Measurements from ENCODE around the gene TRPM2.

Gene TRPM2

GRCh38 chr21:44442266-44443125, 89.1 kb downstream of the TRPM2 start:
- no peak for DNase-seq (ENCODE audit: low read depth in 2 of 2, low spot score in 1 of 2)

- DNase-seq (ENCODE audit: low read depth in 2 of 2, low spot score in 1 of 2), result no peak
These were observed 90.0 kb downstream of the TRPM2 start for GRCh38 chr21:44443291-44443890.

GRCh38 chr21:44443891-44444285, 90.5 kb downstream of the TRPM2 start:
- DNase-seq (ENCODE audit: low read depth in 2 of 2, low spot score in 1 of 2), result no peak

GRCh38 chr21:44444286-44444931, 91.0 kb downstream of the TRPM2 start:
- DNase-seq (ENCODE audit: low read depth in 2 of 2, low spot score in 1 of 2), result no peak

- DNase-seq (ENCODE audit: low read depth in 2 of 2, low spot score in 1 of 2), result no peak
These were observed 91.9 kb downstream of the TRPM2 start for GRCh38 chr21:44445145-44445812.

- DNase-seq (ENCODE audit: low read depth in 2 of 2, low spot score in 1 of 2), result no peak
These were observed 95.3 kb downstream of the TRPM2 start for GRCh38 chr21:44448651-44449131.

GRCh38 chr21:44449473-44450363, 96.3 kb downstream of the TRPM2 start:
- DNase-seq (ENCODE audit: low read depth in 2 of 2, low spot score in 1 of 2), result no peak

- DNase-seq (ENCODE audit: low read depth in 2 of 2, low spot score in 1 of 2), result no peak
These were observed 97.0 kb downstream of the TRPM2 start for GRCh38 chr21:44450402-44450801.

- no peak for DNase-seq (ENCODE audit: low read depth in 2 of 2, low spot score in 1 of 2)
These were observed 97.6 kb downstream of the TRPM2 start for GRCh38 chr21:44450999-44451398.

- DNase-seq (ENCODE audit: low read depth in 2 of 2, low spot score in 1 of 2), result no peak
These were observed 99.7 kb downstream of the TRPM2 start for GRCh38 chr21:44453120-44453519.

GRCh38 chr21:44454058-44454457, 100.6 kb downstream of the TRPM2 start:
- no peak for DNase-seq (ENCODE audit: low read depth in 2 of 2, low spot score in 1 of 2)

- DNase-seq (ENCODE audit: low read depth in 2 of 2, low spot score in 1 of 2), result peak; percentile 37 to 60
These were observed 101.5 kb downstream of the TRPM2 start, which contains the start of gene LRRC3 for GRCh38 chr21:44454747-44455523. TSS of gene LRRC3 (plus strand) at chr21:44455510. CDS start at chr21:44456645, 1,135 bp downstream.

- DNase-seq (ENCODE audit: low read depth in 2 of 2, low spot score in 1 of 2), result no peak
These were observed 102.2 kb downstream of the TRPM2 start for GRCh38 chr21:44455524-44456213.

- DNase-seq (ENCODE audit: low read depth in 2 of 2, low spot score in 1 of 2), result no peak
These were observed 102.9 kb downstream of the TRPM2 start for GRCh38 chr21:44456214-44456914.

GRCh38 chr21:44456915-44457736, 103.7 kb downstream of the TRPM2 start:
- no peak for DNase-seq (ENCODE audit: low read depth in 2 of 2, low spot score in 1 of 2)

GRCh38 chr21:44458971-44459711, 105.7 kb downstream of the TRPM2 start:
- DNase-seq (ENCODE audit: low read depth in 2 of 2, low spot score in 1 of 2), result no peak
